HEK293 (cell line): ENCODE data around the gene UBR4.

ENCODE experiments used
- CTCF ChIA-PET: fragments of 350-600 bp; formaldehyde crosslinking; extraction: SDS; loops from one replicate; lab custom pipeline; 2021; ENCODE audit warnings: antibody characterized with exemption; lab: Yijun Ruan, JAX
- POLR2A ChIA-PET: fragments of 300-600 bp; formaldehyde crosslinking; extraction: SDS; loops from one replicate; lab custom pipeline; 2020; ENCODE audit warnings: antibody characterized with exemption, inconsistent platforms; lab: Yijun Ruan, JAX
- H3K27ac ChIP-seq: fragments of 200-500 bp; sonication (Bioruptor generic); 2 replicates; pipeline ENCODE4 v1.5.1; 2014; ENCODE audit warnings: low read depth, low read length, control low read depth, inconsistent platforms; ENCODE audit errors: extremely low read depth
- H3K36me3 ChIP-seq, 2 experiments: fragments of 200-500 bp in 1 of 2; sonication (Bioruptor generic) in 1 of 2; 1 replicate in 1 of 2; 2 replicates in 1 of 2; pipeline ENCODE4 v1.5.1; 2014 to 2017; ENCODE audit warnings: inconsistent platforms in 2 of 2, low read length in 2 of 2; ENCODE audit not compliant: control insufficient read depth in 2 of 2, insufficient read depth in 1 of 2
- H3K4me1 ChIP-seq: fragments of 200-500 bp; sonication (Bioruptor generic); 2 replicates; pipeline ENCODE4 v1.5.1; 2014; ENCODE audit warnings: mild to moderate bottlenecking, low read length, inconsistent platforms; ENCODE audit not compliant: control insufficient read depth, insufficient read depth
- H3K4me3 ChIP-seq: 2 replicates; pipeline ENCODE4 v1.5.1; 2011; ENCODE audit warnings: low read depth, mild to moderate bottlenecking, control low read depth, low read length, moderate library complexity
- H3K9me3 ChIP-seq: fragments of 200-500 bp; sonication (Bioruptor generic); 2 replicates; pipeline ENCODE4 v1.5.1; 2014; ENCODE audit warnings: low read depth, low read length, inconsistent platforms; ENCODE audit not compliant: control insufficient read depth, insufficient read depth
- KLF1 ChIP-seq: fragments of 450-650 bp; formaldehyde crosslinking; IDR thresholded peaks from 2 replicates; pipeline ENCODE4 v1.5.1; 2016; ENCODE audit warnings: missing biosample characterization, missing genetic modification characterization
- KLF9 ChIP-seq: fragments of 450-650 bp; formaldehyde crosslinking; IDR thresholded peaks from 2 replicates; pipeline ENCODE4 v1.5.1; 2016; ENCODE audit warnings: missing biosample characterization, missing genetic modification characterization, low read depth
- PBX3 ChIP-seq: sonication (generic); formaldehyde crosslinking; IDR thresholded peaks from 2 replicates; pipeline ENCODE4 v1.8.1; 2022; ENCODE audit warnings: mild to moderate bottlenecking, moderate library complexity, missing genetic modification reagents
- PRDM10 ChIP-seq: fragments of 450-650 bp; formaldehyde crosslinking; IDR thresholded peaks from 2 replicates; pipeline ENCODE4 v1.5.1; 2016; ENCODE audit warnings: missing biosample characterization, missing genetic modification characterization
- RBAK ChIP-seq: fragments of 450-650 bp; formaldehyde crosslinking; IDR thresholded peaks from 2 replicates; pipeline ENCODE4 v1.5.1; 2016; ENCODE audit warnings: missing biosample characterization, missing genetic modification characterization
- SETDB1 ChIP-seq: IDR thresholded peaks from one replicate; pipeline ENCODE4 v1.6.1; 2017; ENCODE audit warnings: mild to moderate bottlenecking, low read length, moderate library complexity, mixed read lengths; ENCODE audit not compliant: insufficient read length
- ZFP69B ChIP-seq: fragments of 450-650 bp; formaldehyde crosslinking; IDR thresholded peaks from 2 replicates; pipeline ENCODE4 v1.5.1; 2016; ENCODE audit warnings: missing biosample characterization, missing genetic modification characterization
- ZIC2 ChIP-seq: fragments of 450-650 bp; formaldehyde crosslinking; IDR thresholded peaks from 2 replicates; pipeline ENCODE4 v1.5.1; 2016; ENCODE audit warnings: missing biosample characterization, missing genetic modification characterization
- ZNF140 ChIP-seq: fragments of 450-650 bp; formaldehyde crosslinking; IDR thresholded peaks from 2 replicates; pipeline ENCODE4 v1.5.1; 2016; ENCODE audit warnings: missing biosample characterization, missing genetic modification characterization
- ZNF157 ChIP-seq: fragments of 450-650 bp; formaldehyde crosslinking; IDR thresholded peaks from 2 replicates; pipeline ENCODE4 v1.5.1; 2016; ENCODE audit warnings: missing biosample characterization, missing genetic modification characterization
- ZNF266 ChIP-seq: fragments of 450-650 bp; formaldehyde crosslinking; IDR thresholded peaks from 2 replicates; pipeline ENCODE4 v1.5.1; 2016; ENCODE audit warnings: missing biosample characterization, missing genetic modification characterization, low read depth
- ZNF274 ChIP-seq, 2 experiments: fragments of 200-500 bp in 1 of 2; fragments of 450-650 bp in 1 of 2; sonication (Bioruptor generic) in 1 of 2; formaldehyde crosslinking in 1 of 2; IDR thresholded peaks; 2 replicates each; pipeline versions ENCODE4 v1.5.1 to v1.6.1; 2014 to 2016; ENCODE audit warnings: borderline replicate concordance in 1 of 2, inconsistent platforms in 1 of 2, low read length in 1 of 2, missing biosample characterization in 1 of 2, missing genetic modification characterization in 1 of 2
- ZNF341 ChIP-seq: fragments of 450-650 bp; formaldehyde crosslinking; IDR thresholded peaks from 2 replicates; pipeline ENCODE4; 2016; ENCODE audit warnings: low read depth, missing biosample characterization, missing genetic modification characterization
- ZNF426 ChIP-seq: fragments of 450-650 bp; formaldehyde crosslinking; IDR thresholded peaks from 2 replicates; pipeline ENCODE4 v1.5.1; 2017; ENCODE audit warnings: missing biosample characterization, missing genetic modification characterization, mild to moderate bottlenecking, inconsistent platforms, moderate library complexity
- ZNF530 ChIP-seq: fragments of 450-650 bp; formaldehyde crosslinking; IDR thresholded peaks from 2 replicates; pipeline ENCODE4 v1.5.1; 2016; ENCODE audit warnings: low read depth, missing biosample characterization, missing genetic modification characterization
- ZNF558 ChIP-seq: fragments of 450-650 bp; formaldehyde crosslinking; IDR thresholded peaks from 2 replicates; pipeline ENCODE4 v1.5.1; 2016; ENCODE audit warnings: missing biosample characterization, missing genetic modification characterization
- ZNF580 ChIP-seq: fragments of 450-650 bp; formaldehyde crosslinking; IDR thresholded peaks from 2 replicates; pipeline ENCODE4 v1.5.1; 2016; ENCODE audit warnings: missing biosample characterization, missing genetic modification characterization
- ZNF585B ChIP-seq: fragments of 450-650 bp; formaldehyde crosslinking; IDR thresholded peaks from 2 replicates; pipeline ENCODE4 v1.5.1; 2016; ENCODE audit warnings: missing biosample characterization, missing genetic modification characterization
- ZNF600 ChIP-seq: fragments of 450-650 bp; formaldehyde crosslinking; IDR thresholded peaks from 2 replicates; pipeline ENCODE4 v1.5.1; 2016; ENCODE audit warnings: missing biosample characterization, missing genetic modification characterization
- ZNF692 ChIP-seq: fragments of 450-650 bp; formaldehyde crosslinking; IDR thresholded peaks from 2 replicates; pipeline ENCODE4 v1.5.1; 2016; ENCODE audit warnings: missing biosample characterization, missing genetic modification characterization

Gene UBR4

GRCh38 chr1:19055001-19055400 is 155.1 kb downstream of the UBR4 start:
- no peaks in the 10 kb centered on the region for H3K9me3 ChIP-seq
- no peak overlapping the region for H3K4me3 ChIP-seq
- CTCF ChIA-PET = interaction anchor here (0.9 to 3.2 kb wide), 2 partner anchors 142 to 180 kb away, joined by 3 to 16 read pairs; no protein-coding TSS in a partner anchor
- H3K27ac ChIP-seq = no peak overlapping the region
- H3K4me1 ChIP-seq = no peaks in the 10 kb centered on the region
- no peaks in the 10 kb centered on the region for H3K36me3 ChIP-seq
- TF ChIP-seq ZNF558 (tag by site-specific recombination) = no peak
- TF ChIP-seq ZNF580 (tag by site-specific recombination) = no peak
- POLR2A ChIA-PET = no interaction called here

GRCh38 chr1:19054216-19054615 is 155.8 kb downstream of the UBR4 start:
- H3K4me3 ChIP-seq = no peak overlapping the region
- no peaks in the 10 kb centered on the region for H3K36me3 ChIP-seq
- H3K9me3 ChIP-seq = no peaks in the 10 kb centered on the region
- H3K27ac ChIP-seq = no peak overlapping the region
- H3K4me1 ChIP-seq = no peaks in the 10 kb centered on the region
- no peak for TF ChIP-seq PRDM10 (tag by site-specific recombination)
- TF ChIP-seq ZIC2 (tag by site-specific recombination) = peak; percentile 23
- TF ChIP-seq ZNF140 (tag by site-specific recombination) = no peak
- TF ChIP-seq ZNF692 (tag by site-specific recombination) = no peak
- TF ChIP-seq ZNF341 = peak; percentile 33
- peak; percentile 41 for TF ChIP-seq KLF1 (tag by site-specific recombination)
- TF ChIP-seq ZNF530 = no peak
- POLR2A ChIA-PET = interaction anchor here (1.0 kb wide), 1 partner anchor 10 kb away, joined by 3 read pairs; no protein-coding TSS in a partner anchor
- CTCF ChIA-PET = interaction anchor here (3.2 kb wide), 1 partner anchor 141 kb away, joined by 16 read pairs; no protein-coding TSS in a partner anchor

GRCh38 chr1:19053486-19053885 is 156.6 kb downstream of the UBR4 start:
- CTCF ChIA-PET = interaction anchor here (0.6 to 3.2 kb wide), 3 partner anchors 140 to 256 kb away, joined by 3 to 16 read pairs (median 4); no protein-coding TSS in a partner anchor

More at GRCh38 chr1:19053486-19053885, 156.6 kb downstream of the UBR4 start:
- no peaks in the 10 kb centered on the region for H3K4me1 ChIP-seq
- no peak overlapping the region for H3K27ac ChIP-seq
- H3K4me3 ChIP-seq = no peak overlapping the region
- H3K36me3 ChIP-seq = no peaks in the 10 kb centered on the region
- TF ChIP-seq KLF1 (tag by site-specific recombination) (peak; percentile 52), ZNF426 (tag by site-specific recombination) (no peak), ZNF266 (tag by site-specific recombination) (no peak), SETDB1 (no peak), RBAK (no peak), ZNF157 (tag by site-specific recombination) (no peak), ZNF585B (no peak), KLF9 (tag by site-specific recombination) (no peak), ZNF600 (tag by site-specific recombination) (peak; percentile 21; the same call in 1 of the 2 replicates), ZIC2 (tag by site-specific recombination) (peak; percentile 87), PBX3 (CRISPR knock-in tag) (no peak), ZNF274 (IDR thresholded peaks at IDR 0.05; ENCODE audit: low read length) (no peak), ZNF274 (tag by site-specific recombination; IDR thresholded peaks at IDR 0.05; ENCODE audit: borderline replicate concordance) (no peak), ZFP69B (tag by site-specific recombination) (no peak)
- H3K9me3 ChIP-seq = no peaks in the 10 kb centered on the region
- POLR2A ChIA-PET = interaction anchor here (0.6 to 1.1 kb wide), 4 partner anchors 9 to 151 kb away, joined by 3 to 9 read pairs (median 4); partner anchors contain the start of gene ALDH4A1
